ENCODE data around the gene SRGAP1.

GRCh38 chr12:64034901-64035576, 190.5 kb downstream of the SRGAP1 start:
- no peak for TF ChIP-seq ZFP1 (CRISPR knock-in tag; IDR thresholded peaks at IDR 0.05)
- TF ChIP-seq CTCF (CRISPR knock-in tag; IDR thresholded peaks at IDR 0.05) = no peak
- no peak for TF ChIP-seq YY1 (IDR thresholded peaks at IDR 0.05; ENCODE audit: insufficient read depth, insufficient replicate concordance, low read depth, low read length)
- no peak for TF ChIP-seq MAFK (conservative IDR thresholded peaks at IDR 0.05 in 1 of 2, IDR thresholded peaks at IDR 0.05 in 1 of 2; ENCODE audit: low read length in 2 of 2)
- no peak for TF ChIP-seq TBP (CRISPR knock-in tag; IDR thresholded peaks at IDR 0.05)
- TF ChIP-seq ZMYM3 (CRISPR knock-in tag; IDR thresholded peaks at IDR 0.05) = no peak
- no peak for TF ChIP-seq RBAK (CRISPR knock-in tag; IDR thresholded peaks at IDR 0.05)
- TF ChIP-seq NFE2L1 (CRISPR knock-in tag; IDR thresholded peaks at IDR 0.05; ENCODE audit: borderline replicate concordance) = no peak
- no peak for TF ChIP-seq THAP7 (CRISPR knock-in tag; IDR thresholded peaks at IDR 0.05)
